RPMI8226 (cell line): ENCODE results near the gene TLDC2.
"Not testable (repeated sequence)": the region's sequence is repeated elsewhere in the genome, so short reads cannot be mapped to it uniquely, and the experiment has no call there.

Experiments
- DNase-seq: peaks from one replicate; pipeline ENCODE4 v3.0.0-alpha.2; 2015

The TLDC2 gene

GRCh38 chr20:36916199-36916598, 40.3 kb downstream of the TLDC2 start:
- no peak for DNase-seq

GRCh38 chr20:36917240-36917639, 41.3 kb downstream of the TLDC2 start:
- DNase-seq: no peak

GRCh38 chr20:36917943-36918342, 42.0 kb downstream of the TLDC2 start:
- DNase-seq: no peak

GRCh38 chr20:36919715-36920333, 43.9 kb downstream of the TLDC2 start:
- peak; percentile 64 for DNase-seq

- DNase-seq: no peak
These were observed 44.4 kb downstream of the TLDC2 start for GRCh38 chr20:36920334-36920730.

GRCh38 chr20:36924167-36925045, 48.5 kb downstream of the TLDC2 start:
- no peak for DNase-seq

- DNase-seq: no peak
These were observed 49.3 kb downstream of the TLDC2 start for GRCh38 chr20:36925234-36925633.

- DNase-seq: no peak
These were observed 50.8 kb downstream of the TLDC2 start for GRCh38 chr20:36926653-36927200.

GRCh38 chr20:36927704-36928103, 51.8 kb downstream of the TLDC2 start:
- DNase-seq: no peak

GRCh38 chr20:36929290-36929689, 53.4 kb downstream of the TLDC2 start:
- DNase-seq: no peak

- no peak for DNase-seq
These were observed 53.8 kb downstream of the TLDC2 start for GRCh38 chr20:36929691-36930090.

- not testable (repeated sequence) for DNase-seq
These were observed 56.1 kb downstream of the TLDC2 start for GRCh38 chr20:36932067-36932466.

GRCh38 chr20:36932476-36933426, 56.8 kb downstream of the TLDC2 start:
- DNase-seq: no peak

- not testable (repeated sequence) for DNase-seq
These were observed 57.6 kb downstream of the TLDC2 start for GRCh38 chr20:36933571-36933970.

- DNase-seq: no peak
These were observed 60.4 kb downstream of the TLDC2 start for GRCh38 chr20:36936341-36936740.

- not testable (repeated sequence) for DNase-seq
These were observed 60.9 kb downstream of the TLDC2 start for GRCh38 chr20:36936761-36937401.

GRCh38 chr20:36937402-36937770, 61.4 kb downstream of the TLDC2 start:
- no peak for DNase-seq

- DNase-seq: no peak
These were observed 65.5 kb downstream of the TLDC2 start for GRCh38 chr20:36941401-36941835.
